ENCODE results near the gene C17orf113.
"Not testable (repeated sequence)": the region's sequence is repeated elsewhere in the genome, so short reads cannot be mapped to it uniquely, and the experiment has no call there.

Gene C17orf113

GRCh38 chr17:42041619-42042018 lies 8.8 kb downstream of the C17orf113 start:
- no peak for DNase-seq

- DNase-seq = no peak
Measured at GRCh38 chr17:42040818-42041217, 9.6 kb downstream of the C17orf113 start.

GRCh38 chr17:42039794-42040763 lies 10.3 kb downstream of the C17orf113 start:
- no peak for DNase-seq

GRCh38 chr17:42038221-42038973 lies 12.0 kb downstream of the C17orf113 start:
- DNase-seq = no peak

GRCh38 chr17:42034059-42034458 lies 16.3 kb downstream of the C17orf113 start:
- DNase-seq = no peak

- no peak for DNase-seq
Measured at GRCh38 chr17:42031584-42031983, 18.8 kb downstream of the C17orf113 start.

GRCh38 chr17:42028791-42029127 lies 21.6 kb downstream of the C17orf113 start:
- no peak for DNase-seq

- DNase-seq = no peak
Measured at GRCh38 chr17:42027961-42028790, 22.2 kb downstream of the C17orf113 start.

- DNase-seq = no peak
Measured at GRCh38 chr17:42027590-42027889, 22.9 kb downstream of the C17orf113 start.

- no peak for DNase-seq
Measured at GRCh38 chr17:42026857-42027589, 23.4 kb downstream of the C17orf113 start.

GRCh38 chr17:42025936-42026335 lies 24.5 kb downstream of the C17orf113 start:
- DNase-seq = no peak

GRCh38 chr17:42025191-42025579 lies 25.2 kb downstream of the C17orf113 start:
- no peak for DNase-seq

- no peak for DNase-seq
Measured at GRCh38 chr17:42023524-42024349, 26.7 kb downstream of the C17orf113 start.

GRCh38 chr17:42020845-42021244 lies 29.6 kb downstream of the C17orf113 start:
- not testable (repeated sequence) for DNase-seq

- peak; percentile 44 for DNase-seq
Measured at GRCh38 chr17:42019509-42020404, 30.6 kb downstream of the C17orf113 start, which contains the start of gene NKIRAS2. Gene NKIRAS2, plus strand, starts transcription at chr17:42020090. Its CDS starts 1,488 bp downstream, at chr17:42021578.

GRCh38 chr17:42018988-42019387 lies 31.4 kb downstream of the C17orf113 start:
- DNase-seq = no peak

GRCh38 chr17:42018339-42018738 lies 32.1 kb downstream of the C17orf113 start:
- DNase-seq = no peak

- DNase-seq = no peak
Measured at GRCh38 chr17:42017866-42018200, 32.6 kb downstream of the C17orf113 start.

GRCh38 chr17:42016941-42017865 lies 33.2 kb downstream of the C17orf113 start, which contains the start of gene DNAJC7:
Gene DNAJC7, minus strand, starts transcription at chr17:42017439. Its CDS starts 23 bp downstream, at chr17:42017416.
- DNase-seq = peak; percentile 44

All from NCI-H1417 treated with DMSO at 0.1 percent for 48 hours (cell line).